Nephron progenitor cell (in vitro differentiated cells): ENCODE results near the gene MAN2B2.
"Not testable (repeated sequence)": the region's sequence is repeated elsewhere in the genome, so short reads cannot be mapped to it uniquely, and the experiment has no call there.

Experiments used
- DNase-seq: peaks from one replicate; pipeline ENCODE4 v3.0.0; 2021
- H3K27ac Mint-ChIP-seq: 2 replicates; pipeline ENCODE4 v1.8.0; 2021; ENCODE audit warnings: mild to moderate bottlenecking, moderate library complexity, mixed read lengths
- H3K27me3 Mint-ChIP-seq: 2 replicates; pipeline ENCODE4 v1.8.0; 2021; ENCODE audit warnings: mild to moderate bottlenecking, low read depth, mixed read lengths; ENCODE audit not compliant: poor library complexity
- H3K36me3 Mint-ChIP-seq: 2 replicates; pipeline ENCODE4 v1.8.0; 2021; ENCODE audit warnings: low read depth, mixed read lengths
- H3K4me1 Mint-ChIP-seq: 2 replicates; pipeline ENCODE4 v1.8.0; 2021; ENCODE audit warnings: mixed read lengths
- H3K4me3 Mint-ChIP-seq: 2 replicates; pipeline ENCODE4 v1.8.0; 2021; ENCODE audit warnings: mild to moderate bottlenecking, moderate library complexity, mixed read lengths
- H3K9me3 Mint-ChIP-seq: 2 replicates; pipeline ENCODE4 v1.8.0; 2021; ENCODE audit warnings: mild to moderate bottlenecking, moderate library complexity, mixed read lengths
- TF ChIP-seq, protein P1 (sequence below): fragments of 200-600 bp; sonication (generic); IDR thresholded peaks from 2 replicates; pipeline ENCODE4 v1.5.0; 2021; ENCODE audit warnings: antibody characterized with exemption

The MAN2B2 gene

GRCh38 chr4:6627832-6628231 lies 52.8 kb downstream of the MAN2B2 start:
- no peaks in the 10 kb centered on the region for H3K9me3 Mint-ChIP-seq
- DNase-seq = no peak
- TF ChIP-seq, protein P1, sequence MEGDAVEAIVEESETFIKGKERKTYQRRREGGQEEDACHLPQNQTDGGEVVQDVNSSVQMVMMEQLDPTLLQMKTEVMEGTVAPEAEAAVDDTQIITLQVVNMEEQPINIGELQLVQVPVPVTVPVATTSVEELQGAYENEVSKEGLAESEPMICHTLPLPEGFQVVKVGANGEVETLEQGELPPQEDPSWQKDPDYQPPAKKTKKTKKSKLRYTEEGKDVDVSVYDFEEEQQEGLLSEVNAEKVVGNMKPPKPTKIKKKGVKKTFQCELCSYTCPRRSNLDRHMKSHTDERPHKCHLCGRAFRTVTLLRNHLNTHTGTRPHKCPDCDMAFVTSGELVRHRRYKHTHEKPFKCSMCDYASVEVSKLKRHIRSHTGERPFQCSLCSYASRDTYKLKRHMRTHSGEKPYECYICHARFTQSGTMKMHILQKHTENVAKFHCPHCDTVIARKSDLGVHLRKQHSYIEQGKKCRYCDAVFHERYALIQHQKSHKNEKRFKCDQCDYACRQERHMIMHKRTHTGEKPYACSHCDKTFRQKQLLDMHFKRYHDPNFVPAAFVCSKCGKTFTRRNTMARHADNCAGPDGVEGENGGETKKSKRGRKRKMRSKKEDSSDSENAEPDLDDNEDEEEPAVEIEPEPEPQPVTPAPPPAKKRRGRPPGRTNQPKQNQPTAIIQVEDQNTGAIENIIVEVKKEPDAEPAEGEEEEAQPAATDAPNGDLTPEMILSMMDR = no peak
- H3K4me1 Mint-ChIP-seq = peaks cover 6% of the 10 kb centered on the region
- no peak overlapping the region for H3K4me3 Mint-ChIP-seq
- H3K27ac Mint-ChIP-seq = no peak overlapping the region
- H3K36me3 Mint-ChIP-seq = no peaks in the 10 kb centered on the region
- H3K27me3 Mint-ChIP-seq = peaks cover 7% of the 10 kb centered on the region

GRCh38 chr4:6628484-6628883 lies 53.5 kb downstream of the MAN2B2 start:
- H3K36me3 Mint-ChIP-seq, DNase-seq, H3K27ac Mint-ChIP-seq, H3K27me3 Mint-ChIP-seq, H3K9me3 Mint-ChIP-seq, H3K4me3 Mint-ChIP-seq: not testable (repeated sequence)
- H3K4me1 Mint-ChIP-seq = peaks cover 12% of the 10 kb centered on the region

DNA sequence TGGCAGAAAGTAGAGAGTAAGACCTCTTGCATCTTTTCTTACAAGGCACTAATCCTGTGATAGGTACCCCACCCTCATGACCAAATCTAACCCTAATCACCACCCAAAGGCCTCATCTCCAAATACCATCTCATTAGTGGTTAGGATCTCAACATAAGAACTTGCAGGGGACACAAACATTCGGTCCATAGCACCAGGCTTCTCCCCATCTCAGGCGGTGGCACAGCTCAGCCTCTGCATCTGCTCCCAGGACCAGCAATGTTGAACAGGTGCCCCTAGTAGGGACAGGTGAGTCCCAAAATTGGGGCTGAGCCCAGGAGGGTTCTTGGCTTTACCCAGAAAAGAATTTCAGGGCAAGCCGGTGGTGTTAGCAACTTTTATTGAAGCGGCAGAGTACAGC lies 57.1 kb downstream of the MAN2B2 start:
- H3K27ac Mint-ChIP-seq = no peak overlapping the region
- no peaks in the 10 kb centered on the region for H3K9me3 Mint-ChIP-seq
- peaks cover 7% of the 10 kb centered on the region for H3K27me3 Mint-ChIP-seq
- H3K36me3 Mint-ChIP-seq = no peaks in the 10 kb centered on the region
- no peak overlapping the region for H3K4me3 Mint-ChIP-seq
- H3K4me1 Mint-ChIP-seq = peaks cover 10% of the 10 kb centered on the region
- DNase-seq = no peak
- TF ChIP-seq, protein P1 = no peak

GRCh38 chr4:6633091-6633906 lies 58.3 kb downstream of the MAN2B2 start:
- Mint-ChIP-seq H3K36me3 (no peaks in the 10 kb centered on the region), H3K4me1 (peaks cover 10% of the 10 kb centered on the region), H3K9me3 (no peaks in the 10 kb centered on the region), H3K27me3 (peaks cover 7% of the 10 kb centered on the region), H3K27ac (no peak overlapping the region), H3K4me3 (no peak overlapping the region)
- no peak for DNase-seq
- TF ChIP-seq, protein P1 = no peak

GRCh38 chr4:6634746-6635145 lies 59.8 kb downstream of the MAN2B2 start:
- TF ChIP-seq, protein P1 = no peak
- Mint-ChIP-seq H3K9me3 (no peaks in the 10 kb centered on the region), H3K27me3 (peaks cover 7% of the 10 kb centered on the region), H3K27ac (no peak overlapping the region), H3K4me1 (peaks cover 10% of the 10 kb centered on the region), H3K36me3 (no peaks in the 10 kb centered on the region), H3K4me3 (no peak overlapping the region)
- DNase-seq = no peak

GRCh38 chr4:6639137-6639680 lies 64.2 kb downstream of the MAN2B2 start:
- no peak for DNase-seq
- peaks cover 7% of the 10 kb centered on the region for H3K27me3 Mint-ChIP-seq
- H3K4me1 Mint-ChIP-seq = peaks cover 39% of the 10 kb centered on the region
- no peak overlapping the region for H3K27ac Mint-ChIP-seq
- no peaks in the 10 kb centered on the region for H3K9me3 Mint-ChIP-seq
- H3K4me3 Mint-ChIP-seq = peak overlapping the region; percentile 54
- H3K36me3 Mint-ChIP-seq = peaks cover 30% of the 10 kb centered on the region
- TF ChIP-seq, protein P1 = no peak
